ENCODE results near the gene RAB1B. TPM values are rescaled to one million over a fixed set of nuclear protein-coding genes. Genes with fewer than 3 reads are reported as not detected.

Gene RAB1B
- total RNA-seq, 4 donors from 2014 or later, result 46.3 to 95.3 (median 68.6) TPM

DNA sequence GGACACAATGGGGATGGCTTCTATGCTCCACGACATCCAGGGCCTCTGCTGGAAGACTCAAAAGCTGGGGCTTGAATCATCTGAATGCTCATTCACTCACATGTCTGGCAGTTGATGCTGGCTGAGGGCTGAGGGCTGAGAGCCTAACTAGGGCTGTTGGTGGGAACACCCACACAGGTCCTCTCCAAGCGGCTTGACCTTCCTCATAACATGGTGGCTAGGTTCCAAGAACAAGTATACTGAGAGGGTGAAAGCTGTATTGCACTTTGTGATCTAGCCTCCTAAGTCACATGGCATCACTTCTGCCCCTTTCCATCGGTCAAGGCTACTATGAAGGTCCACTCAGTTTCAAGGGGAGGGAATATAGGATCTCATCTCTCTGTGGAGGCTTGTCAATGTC, 30.7 kb downstream of the RAB1B start:
- TF ChIP-seq, protein P1, sequence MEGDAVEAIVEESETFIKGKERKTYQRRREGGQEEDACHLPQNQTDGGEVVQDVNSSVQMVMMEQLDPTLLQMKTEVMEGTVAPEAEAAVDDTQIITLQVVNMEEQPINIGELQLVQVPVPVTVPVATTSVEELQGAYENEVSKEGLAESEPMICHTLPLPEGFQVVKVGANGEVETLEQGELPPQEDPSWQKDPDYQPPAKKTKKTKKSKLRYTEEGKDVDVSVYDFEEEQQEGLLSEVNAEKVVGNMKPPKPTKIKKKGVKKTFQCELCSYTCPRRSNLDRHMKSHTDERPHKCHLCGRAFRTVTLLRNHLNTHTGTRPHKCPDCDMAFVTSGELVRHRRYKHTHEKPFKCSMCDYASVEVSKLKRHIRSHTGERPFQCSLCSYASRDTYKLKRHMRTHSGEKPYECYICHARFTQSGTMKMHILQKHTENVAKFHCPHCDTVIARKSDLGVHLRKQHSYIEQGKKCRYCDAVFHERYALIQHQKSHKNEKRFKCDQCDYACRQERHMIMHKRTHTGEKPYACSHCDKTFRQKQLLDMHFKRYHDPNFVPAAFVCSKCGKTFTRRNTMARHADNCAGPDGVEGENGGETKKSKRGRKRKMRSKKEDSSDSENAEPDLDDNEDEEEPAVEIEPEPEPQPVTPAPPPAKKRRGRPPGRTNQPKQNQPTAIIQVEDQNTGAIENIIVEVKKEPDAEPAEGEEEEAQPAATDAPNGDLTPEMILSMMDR (IDR thresholded peaks at IDR 0.05; ENCODE audit: low read depth), result no peak

DNA sequence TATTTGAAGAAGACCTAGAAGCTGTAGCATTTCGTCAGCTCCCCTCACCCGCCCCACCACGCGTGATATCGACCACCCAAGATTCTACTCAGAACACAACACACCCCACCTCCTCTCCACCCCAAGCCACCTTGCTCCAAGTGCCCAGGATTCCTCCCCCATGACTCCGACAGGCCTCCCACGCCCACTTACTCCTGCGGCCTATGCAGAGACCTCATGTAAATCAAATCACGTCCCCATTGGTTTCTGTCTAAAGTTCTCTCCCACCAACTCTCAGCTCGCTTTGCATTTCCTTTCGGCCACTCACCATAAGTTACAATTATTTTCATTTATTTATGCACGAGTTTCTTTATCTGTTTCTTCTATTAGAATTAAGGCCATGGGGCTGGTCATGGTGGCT, 34.2 kb downstream of the RAB1B start:
- TF ChIP-seq, protein P1 (IDR thresholded peaks at IDR 0.05; ENCODE audit: low read depth), result no peak

DNA sequence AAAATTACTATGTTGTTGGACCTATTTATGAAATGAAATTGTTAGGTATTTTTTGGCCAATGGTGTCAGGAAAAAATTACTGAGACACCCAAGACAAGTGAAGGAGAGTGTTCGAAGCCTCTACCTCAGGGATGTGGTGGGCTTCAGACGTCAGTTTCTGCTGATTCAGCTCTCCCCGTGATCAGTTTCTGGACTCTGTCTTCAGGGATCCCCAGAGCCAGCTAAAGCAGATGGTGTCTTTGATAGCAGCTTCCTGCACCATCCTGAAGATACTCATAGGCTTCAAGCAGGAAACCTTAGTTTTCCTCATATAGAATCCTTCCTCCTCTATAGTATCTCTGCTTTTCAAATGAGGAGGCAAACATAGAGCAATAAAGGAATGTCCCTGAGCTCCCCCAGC, 41.0 kb downstream of the RAB1B start:
- TF ChIP-seq, protein P1 (IDR thresholded peaks at IDR 0.05; ENCODE audit: low read depth), result no peak

DNA sequence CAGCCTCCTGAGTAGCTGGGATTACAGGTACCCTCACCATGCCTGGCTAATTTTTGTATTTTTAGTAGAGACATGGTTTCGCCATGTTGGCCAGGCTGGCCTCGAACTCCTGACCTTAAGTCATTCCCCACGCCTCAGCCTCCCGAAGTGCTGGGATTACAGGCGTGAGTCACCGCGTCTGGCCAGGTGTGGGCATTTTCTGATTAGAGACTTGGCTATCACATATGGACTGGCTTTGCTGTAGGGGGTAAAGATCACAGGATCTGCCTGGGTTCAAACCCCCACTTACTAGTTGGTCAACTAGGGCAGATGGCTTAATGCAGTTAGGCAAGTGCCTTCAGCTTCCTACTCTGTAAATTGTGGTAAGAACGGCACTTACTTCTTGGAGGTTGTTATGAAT, 41.9 kb downstream of the RAB1B start:
- TF ChIP-seq, protein P1 (IDR thresholded peaks at IDR 0.05; ENCODE audit: low read depth), result no peak

DNA sequence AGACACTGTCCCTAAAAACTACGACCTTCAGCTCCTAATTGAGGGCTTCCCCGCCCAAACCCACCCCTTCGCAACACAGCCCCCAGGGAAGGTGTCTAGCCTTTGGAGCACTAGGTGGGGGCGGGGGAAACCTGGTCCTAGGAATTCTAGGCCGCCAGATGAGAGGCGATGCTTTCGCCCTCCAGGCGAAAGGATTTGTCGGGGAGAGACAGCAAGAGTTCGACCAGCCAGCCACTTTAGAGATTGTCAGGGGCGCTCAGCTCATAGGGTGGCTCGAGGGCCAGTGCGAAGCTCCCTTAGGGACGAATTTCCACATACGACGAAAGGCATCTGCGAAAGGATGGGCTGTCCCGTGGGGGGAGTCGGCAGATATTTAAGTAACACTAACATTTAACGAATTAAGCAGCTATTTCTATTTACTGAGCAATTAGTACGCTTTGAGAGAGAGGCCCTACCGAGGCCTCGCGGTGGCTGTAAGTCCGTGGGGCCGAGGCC, 43.1 kb downstream of the RAB1B start:
- TF ChIP-seq, protein P1 (IDR thresholded peaks at IDR 0.05; ENCODE audit: low read depth), result no peak

DNA sequence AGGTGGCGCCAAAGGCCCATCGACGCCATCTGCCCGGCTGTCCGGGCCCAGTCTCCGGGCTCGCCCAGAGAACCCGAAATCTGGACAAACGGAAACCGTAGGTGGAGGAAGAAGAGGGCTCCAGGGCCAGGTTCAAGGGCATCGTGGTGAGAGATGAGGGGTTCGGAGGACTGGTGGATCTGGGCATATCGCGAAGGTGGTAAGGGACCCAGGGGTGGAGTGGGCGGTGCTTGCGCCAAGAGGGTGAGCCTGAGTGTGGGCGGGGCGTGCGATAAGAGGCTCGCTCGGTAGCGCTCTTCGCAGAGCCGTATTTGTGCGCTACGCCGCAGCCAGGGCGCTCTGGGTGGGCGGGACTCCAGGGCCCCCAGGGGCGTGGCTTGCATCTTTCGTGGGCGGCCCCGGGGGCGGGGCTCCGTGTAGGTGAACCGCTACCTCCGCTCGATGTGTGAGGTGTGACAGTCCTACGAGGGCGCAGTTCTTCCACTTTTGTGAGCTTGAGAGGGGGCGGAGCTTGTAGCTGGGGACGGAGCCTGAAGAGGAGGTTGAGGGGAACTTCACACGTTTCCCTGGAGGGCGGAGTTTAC, 43.6 kb downstream of the RAB1B start:
- TF ChIP-seq, protein P1 (IDR thresholded peaks at IDR 0.05; ENCODE audit: low read depth), result no peak

DNA sequence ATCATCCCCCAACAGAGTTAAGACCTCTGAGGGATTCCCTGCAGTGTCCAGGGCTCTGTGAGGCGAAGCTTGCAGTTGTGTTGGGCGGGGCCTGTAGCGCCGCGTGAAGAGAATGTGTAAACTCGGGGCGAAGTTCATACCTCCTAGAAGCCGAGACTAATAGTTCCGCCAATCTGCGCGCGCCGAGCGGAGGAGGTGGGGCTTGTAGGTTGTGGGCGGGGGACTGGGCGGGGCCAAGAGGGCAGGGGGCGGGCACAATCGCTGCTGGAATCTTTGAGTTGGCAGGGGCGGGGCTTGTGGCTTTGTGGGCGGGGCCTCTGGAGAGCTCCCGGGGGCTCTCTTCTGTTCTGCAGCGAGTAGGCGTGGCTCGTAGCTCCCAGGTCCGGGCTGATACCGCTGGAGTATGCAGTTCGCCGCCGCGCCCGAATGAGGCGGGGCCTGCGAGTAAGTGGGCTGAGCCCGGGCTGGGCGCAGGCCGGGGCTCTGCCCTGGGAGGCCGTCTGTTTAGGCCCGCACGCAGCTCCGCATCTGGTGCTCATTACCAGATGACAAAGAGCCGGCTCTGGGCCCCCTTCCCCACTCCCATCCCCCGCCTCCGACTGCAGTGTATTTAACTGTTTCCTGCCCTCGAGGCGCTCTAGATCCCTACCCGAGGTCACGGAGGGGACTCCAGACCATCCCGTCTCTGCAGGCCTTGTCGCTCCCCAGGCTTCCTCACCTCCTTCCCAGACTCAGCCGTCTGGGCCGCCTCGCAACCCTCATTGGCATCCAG, 44.3 kb downstream of the RAB1B start:
- TF ChIP-seq, protein P1 (IDR thresholded peaks at IDR 0.05; ENCODE audit: low read depth), result no peak
